ENCODE measurements around the gene ACTG2. TPM values are rescaled to one million over a fixed set of nuclear protein-coding genes. Genes with fewer than 3 reads are reported as not detected.

The ACTG2 gene
- total RNA-seq, 1 experiment from 2014 or later = 1.5 TPM

DNA sequence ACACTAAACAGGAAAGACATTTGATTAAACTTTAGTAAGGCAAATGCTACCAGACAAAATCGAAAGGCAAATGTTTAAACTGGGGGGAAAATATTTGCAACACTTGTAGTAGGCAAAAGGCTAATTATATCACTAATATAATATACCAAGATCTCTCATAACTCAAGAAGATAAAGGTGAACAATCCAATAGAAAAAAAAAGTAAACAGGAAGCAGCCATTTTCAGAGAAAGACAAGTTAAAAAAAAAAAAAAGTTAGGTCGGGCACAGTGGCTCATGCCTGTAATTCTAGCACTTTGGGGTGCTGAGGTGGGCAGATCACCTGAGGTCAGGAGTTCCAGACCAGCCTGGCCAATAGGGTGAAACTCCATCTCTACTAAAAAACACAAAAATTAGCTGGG lies 4.4 kb upstream of the ACTG2 start:
- no peak overlapping the region for H3K27ac ChIP-seq (ENCODE audit: insufficient read length, low read depth, low read length)
- no peaks in the 10 kb centered on the region for H4K20me1 ChIP-seq (ENCODE audit: control insufficient read depth, insufficient read depth, insufficient read length)
- DNase-seq = no peak
- H2BK15ac ChIP-seq (ENCODE audit: low read depth, low read length) = no peak overlapping the region
- H2AFZ ChIP-seq (ENCODE audit: low read length) = no peak overlapping the region
- H3K27me3 Mint-ChIP-seq (ENCODE audit: low read depth) = peaks cover 2% of the 10 kb centered on the region; the same call in 1 of the 2 replicates
- no peak overlapping the region for H3K18ac ChIP-seq (ENCODE audit: insufficient read length, low read depth, low read length)
- no peak overlapping the region for H3K4me3 Mint-ChIP-seq
- H2BK12ac ChIP-seq (ENCODE audit: insufficient read length, low read depth, low read length) = no peak overlapping the region
- H3K4me1 ChIP-seq (ENCODE audit: insufficient read depth, low read length) = no peaks in the 10 kb centered on the region
- no peak overlapping the region for H3K14ac ChIP-seq (ENCODE audit: insufficient read depth, low read length)
- peaks cover 8 to 11% of the 10 kb centered on the region in 2 experiments for H3K4me1 Mint-ChIP-seq
- H2BK20ac ChIP-seq (ENCODE audit: low read depth, low read length, poor library complexity, severe bottlenecking) = no peak overlapping the region
- H2AK5ac ChIP-seq (ENCODE audit: insufficient read length, low read length) = no peak overlapping the region
- H3K4me2 ChIP-seq (ENCODE audit: insufficient read depth, insufficient read length, low read length) = no peak overlapping the region
- H3K36me3 Mint-ChIP-seq (ENCODE audit: insufficient read depth in 1 of 3, low read depth in 3 of 3) = no peaks in the 10 kb centered on the region
- H3K79me1 ChIP-seq (ENCODE audit: insufficient read depth, low read depth, low read length, poor library complexity, severe bottlenecking) = no peaks in the 10 kb centered on the region
- no peaks in the 10 kb centered on the region for H3K9me3 Mint-ChIP-seq
- H3K27ac Mint-ChIP-seq = no peak overlapping the region; a peak in 1 of 7 replicates
- TF ChIP-seq, protein P1, sequence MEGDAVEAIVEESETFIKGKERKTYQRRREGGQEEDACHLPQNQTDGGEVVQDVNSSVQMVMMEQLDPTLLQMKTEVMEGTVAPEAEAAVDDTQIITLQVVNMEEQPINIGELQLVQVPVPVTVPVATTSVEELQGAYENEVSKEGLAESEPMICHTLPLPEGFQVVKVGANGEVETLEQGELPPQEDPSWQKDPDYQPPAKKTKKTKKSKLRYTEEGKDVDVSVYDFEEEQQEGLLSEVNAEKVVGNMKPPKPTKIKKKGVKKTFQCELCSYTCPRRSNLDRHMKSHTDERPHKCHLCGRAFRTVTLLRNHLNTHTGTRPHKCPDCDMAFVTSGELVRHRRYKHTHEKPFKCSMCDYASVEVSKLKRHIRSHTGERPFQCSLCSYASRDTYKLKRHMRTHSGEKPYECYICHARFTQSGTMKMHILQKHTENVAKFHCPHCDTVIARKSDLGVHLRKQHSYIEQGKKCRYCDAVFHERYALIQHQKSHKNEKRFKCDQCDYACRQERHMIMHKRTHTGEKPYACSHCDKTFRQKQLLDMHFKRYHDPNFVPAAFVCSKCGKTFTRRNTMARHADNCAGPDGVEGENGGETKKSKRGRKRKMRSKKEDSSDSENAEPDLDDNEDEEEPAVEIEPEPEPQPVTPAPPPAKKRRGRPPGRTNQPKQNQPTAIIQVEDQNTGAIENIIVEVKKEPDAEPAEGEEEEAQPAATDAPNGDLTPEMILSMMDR (conservative IDR thresholded peaks at IDR 0.05) = no peak
- H3K9me3 ChIP-seq (ENCODE audit: control insufficient read depth, low read depth, low read length) = no peaks in the 10 kb centered on the region
- H3K23ac ChIP-seq (ENCODE audit: insufficient read length, low read depth, low read length) = no peak overlapping the region
- no peak overlapping the region for H4K8ac ChIP-seq (replicated peaks; ENCODE audit: insufficient read length, low read depth, low read length)
- no peak overlapping the region for H3K4ac ChIP-seq (ENCODE audit: low read depth, low read length)
- no peak overlapping the region for H2BK5ac ChIP-seq (ENCODE audit: insufficient read length, low read length)
- no CpG with 5 or more reads among the region's 2 CpGs for WGBS (ENCODE audit: extremely low coverage, insufficient read length, low lambda C conversion rate)
- no peaks in the 10 kb centered on the region for H3K23me2 ChIP-seq (ENCODE audit: insufficient read length, low read depth, low read length, poor library complexity, severe bottlenecking)
- H2BK120ac ChIP-seq (ENCODE audit: low read depth, low read length, poor library complexity, severe bottlenecking) = no peak overlapping the region
- H4K5ac ChIP-seq (ENCODE audit: insufficient read length, low read depth, low read length) = no peak overlapping the region
- H3K79me2 ChIP-seq (ENCODE audit: insufficient read depth, low read length) = no peaks in the 10 kb centered on the region
- H3K27me3 ChIP-seq (ENCODE audit: insufficient read depth, low read length) = no peaks in the 10 kb centered on the region
- no peak overlapping the region for H3K9ac ChIP-seq (ENCODE audit: extremely low read depth, insufficient read length, low read length)
- H4K91ac ChIP-seq (ENCODE audit: insufficient read length, low read depth, low read length) = no peak overlapping the region
- no peak overlapping the region for H3K56ac ChIP-seq (ENCODE audit: insufficient read length, low read depth, low read length)
- H3T11ph ChIP-seq (ENCODE audit: low read length) = no peak overlapping the region

All from H9 (cell line).